Activated naive CD8-positive, alpha-beta T cell treated with anti-CD3 and anti-CD28 coated beads, Interleukin-2, amount 10 ng/mL, durations not matched to agents 7 days and 5 days (primary cell): ENCODE results near the gene GDPD5. TPM values are rescaled to one million over a fixed set of nuclear protein-coding genes. Genes with fewer than 3 reads are reported as not detected.

Source experiments
- ATAC-seq: fragments of 150-1000 bp; cut with Tn5 transposase; one replicate; pipeline ENCODE4 v1.10.0; 2021; ENCODE audit warnings: low read depth, moderate library complexity
- POLR2A ChIA-PET: fragments of 350-600 bp; sonication (Branson Sonifier 250); formaldehyde crosslinking; loops from one replicate; lab custom pipeline; 2021; ENCODE audit warnings: antibody characterized with exemption; lab: Charles Lee
- DNase-seq: peaks from one replicate; pipeline ENCODE4 v3.0.0; 2021
- H3K27ac Mint-ChIP-seq: one replicate; pipeline ENCODE4 v1.8.0; 2022; ENCODE audit warnings: mild to moderate bottlenecking, mixed read lengths
- H3K27me3 Mint-ChIP-seq: one replicate; pipeline ENCODE4 v1.8.0; 2022; ENCODE audit warnings: mild to moderate bottlenecking, moderate library complexity, mixed read lengths
- H3K36me3 Mint-ChIP-seq: one replicate; pipeline ENCODE4 v1.8.0; 2021; ENCODE audit warnings: mild to moderate bottlenecking, mixed read lengths
- H3K4me1 Mint-ChIP-seq: one replicate; pipeline ENCODE4 v1.8.0; 2021; ENCODE audit warnings: mixed read lengths
- H3K4me3 Mint-ChIP-seq: one replicate; pipeline ENCODE4 v1.8.0; 2022; ENCODE audit warnings: mild to moderate bottlenecking, moderate library complexity, mixed read lengths
- H3K9me3 Mint-ChIP-seq: one replicate; pipeline ENCODE4 v1.8.0; 2021; ENCODE audit warnings: mixed read lengths
- total RNA-seq, 2 experiments: library from RNA; stranded (reverse); gene quantifications; one replicate each; pipeline ENCODE4 v1.2.3, GENCODE V29; 2021

Gene GDPD5
- total RNA-seq, 2 experiments from 2014 or later, result 35.7 to 38.4 TPM

- Mint-ChIP-seq H3K27me3 (peaks cover 8% of the 10 kb centered on the region), H3K4me1 (peaks cover 4% of the 10 kb centered on the region), H3K27ac (no peak overlapping the region), H3K9me3 (no peaks in the 10 kb centered on the region), H3K4me3 (no peak overlapping the region), H3K36me3 (no peaks in the 10 kb centered on the region)
- ATAC-seq (no peak), DNase-seq (no peak)
- POLR2A ChIA-PET, result interaction anchor here (0.9 kb wide), 1 partner anchor 11 kb away, joined by 3 read pairs; no protein-coding TSS in a partner anchor
Observed at GRCh38 chr11:75554258-75555022, 28.7 kb upstream of the GDPD5 start.

- Mint-ChIP-seq H3K27me3 (peaks cover 8% of the 10 kb centered on the region), H3K36me3 (no peaks in the 10 kb centered on the region), H3K27ac (no peak overlapping the region), H3K4me1 (peaks cover 4% of the 10 kb centered on the region), H3K4me3 (no peak overlapping the region), H3K9me3 (no peaks in the 10 kb centered on the region)
- DNase-seq (no peak), ATAC-seq (no peak)
- POLR2A ChIA-PET, result interaction anchor here (0.9 kb wide), 1 partner anchor 12 kb away, joined by 3 read pairs; no protein-coding TSS in a partner anchor
Observed at GRCh38 chr11:75553889-75554257, 28.1 kb upstream of the GDPD5 start.

- H3K9me3 Mint-ChIP-seq, result no peaks in the 10 kb centered on the region
- H3K4me1 Mint-ChIP-seq, result peaks cover 4% of the 10 kb centered on the region
- no peak overlapping the region for H3K27ac Mint-ChIP-seq
- peaks cover 8% of the 10 kb centered on the region for H3K27me3 Mint-ChIP-seq
- DNase-seq (no peak), ATAC-seq (no peak)
- POLR2A ChIA-PET, result no interaction called here
- no peaks in the 10 kb centered on the region for H3K36me3 Mint-ChIP-seq
- H3K4me3 Mint-ChIP-seq, result no peak overlapping the region
Observed at GRCh38 chr11:75553182-75553581, 27.4 kb upstream of the GDPD5 start.

- Mint-ChIP-seq H3K27me3 (peaks cover 20% of the 10 kb centered on the region), H3K4me1 (peaks cover 6% of the 10 kb centered on the region), H3K27ac (peak overlapping the region; percentile 61), H3K36me3 (no peaks in the 10 kb centered on the region), H3K4me3 (no peak overlapping the region), H3K9me3 (no peaks in the 10 kb centered on the region)
- DNase-seq (no peak), ATAC-seq (no peak)
- POLR2A ChIA-PET, result interaction anchor here (1.4 kb wide), 1 partner anchor 16 kb away, joined by 3 read pairs; no protein-coding TSS in a partner anchor
Observed at GRCh38 chr11:75549370-75549958, 23.7 kb upstream of the GDPD5 start.

- POLR2A ChIA-PET, result interaction anchor here (1.4 kb wide), 1 partner anchor 17 kb away, joined by 3 read pairs; no protein-coding TSS in a partner anchor
Observed at GRCh38 chr11:75548595-75549272, 23.0 kb upstream of the GDPD5 start.

GRCh38 chr11:75547617-75548058 is 21.9 kb upstream of the GDPD5 start:
- Mint-ChIP-seq H3K36me3 (no peaks in the 10 kb centered on the region), H3K4me3 (no peak overlapping the region), H3K27me3 (peaks cover 20% of the 10 kb centered on the region), H3K4me1 (peaks cover 6% of the 10 kb centered on the region), H3K27ac (peak overlapping the region; percentile 48), H3K9me3 (no peaks in the 10 kb centered on the region)
- ATAC-seq (peak; percentile 70), DNase-seq (peak; percentile 56)
- POLR2A ChIA-PET, result no interaction called here

More at GRCh38 chr11:75548595-75549272, 23.0 kb upstream of the GDPD5 start:
- Mint-ChIP-seq H3K36me3 (no peaks in the 10 kb centered on the region), H3K27ac (no peak overlapping the region), H3K4me3 (no peak overlapping the region), H3K9me3 (no peaks in the 10 kb centered on the region), H3K4me1 (peaks cover 6% of the 10 kb centered on the region), H3K27me3 (peaks cover 20% of the 10 kb centered on the region)
- no peak for ATAC-seq
- no peak for DNase-seq

- Mint-ChIP-seq H3K9me3 (no peaks in the 10 kb centered on the region), H3K27me3 (peaks cover 20% of the 10 kb centered on the region), H3K4me3 (no peak overlapping the region), H3K27ac (no peak overlapping the region), H3K36me3 (no peaks in the 10 kb centered on the region), H3K4me1 (peaks cover 6% of the 10 kb centered on the region)
- POLR2A ChIA-PET, result no interaction called here
- DNase-seq (no peak), ATAC-seq (no peak)
Observed at GRCh38 chr11:75547177-75547576, 21.4 kb upstream of the GDPD5 start.

GRCh38 chr11:75543806-75544205 is 18.1 kb upstream of the GDPD5 start:
- H3K27me3 Mint-ChIP-seq, result peaks cover 20% of the 10 kb centered on the region
- no peak overlapping the region for H3K4me3 Mint-ChIP-seq
- H3K9me3 Mint-ChIP-seq, result no peaks in the 10 kb centered on the region
- H3K36me3 Mint-ChIP-seq, result no peaks in the 10 kb centered on the region
- POLR2A ChIA-PET, result interaction anchor here (2.5 kb wide), 1 partner anchor 18 kb away, joined by 6 read pairs; the partner anchor contains the start of gene SERPINH1
- peaks cover 2% of the 10 kb centered on the region for H3K4me1 Mint-ChIP-seq
- ATAC-seq (no peak), DNase-seq (no peak)
- H3K27ac Mint-ChIP-seq, result no peak overlapping the region

- POLR2A ChIA-PET, result no interaction called here
- no peak overlapping the region for H3K4me3 Mint-ChIP-seq
- H3K4me1 Mint-ChIP-seq, result peaks cover 12% of the 10 kb centered on the region
- ATAC-seq (no peak), DNase-seq (no peak)
- H3K27ac Mint-ChIP-seq, result no peak overlapping the region
- H3K9me3 Mint-ChIP-seq, result no peaks in the 10 kb centered on the region
- no peaks in the 10 kb centered on the region for H3K36me3 Mint-ChIP-seq
- peaks cover 21% of the 10 kb centered on the region for H3K27me3 Mint-ChIP-seq
Observed at GRCh38 chr11:75542088-75542438, 16.3 kb upstream of the GDPD5 start.

GRCh38 chr11:75541193-75542087 is 15.7 kb upstream of the GDPD5 start:
- peaks cover 17% of the 10 kb centered on the region for H3K4me1 Mint-ChIP-seq
- no peaks in the 10 kb centered on the region for H3K9me3 Mint-ChIP-seq
- H3K27me3 Mint-ChIP-seq, result peaks cover 18% of the 10 kb centered on the region
- POLR2A ChIA-PET, result no interaction called here
- H3K27ac Mint-ChIP-seq, result no peak overlapping the region
- DNase-seq (no peak), ATAC-seq (no peak)
- H3K4me3 Mint-ChIP-seq, result no peak overlapping the region
- no peaks in the 10 kb centered on the region for H3K36me3 Mint-ChIP-seq

GRCh38 chr11:75539459-75540334 is 14.0 kb upstream of the GDPD5 start:
- no peaks in the 10 kb centered on the region for H3K36me3 Mint-ChIP-seq
- no peak overlapping the region for H3K27ac Mint-ChIP-seq

More at GRCh38 chr11:75539459-75540334, 14.0 kb upstream of the GDPD5 start:
- peaks cover 29% of the 10 kb centered on the region for H3K4me1 Mint-ChIP-seq
- H3K9me3 Mint-ChIP-seq, result no peaks in the 10 kb centered on the region
- POLR2A ChIA-PET, result no interaction called here
- ATAC-seq (no peak), DNase-seq (no peak)
- H3K4me3 Mint-ChIP-seq, result no peak overlapping the region
- H3K27me3 Mint-ChIP-seq, result peaks cover 3% of the 10 kb centered on the region
